Mesodermal cell (in vitro differentiated cells): ENCODE results near the gene PAK6.
A peak's percentile ranks its signal among the peaks of the same experiment; 100 is the strongest.

Experiments
- H3K27ac ChIP-seq: 2 replicates; pipeline ENCODE4 v1.7.0; 2013; ENCODE audit warnings: mild to moderate bottlenecking, low read depth, low read length, moderate library complexity; ENCODE audit not compliant: severe bottlenecking
- H3K36me3 ChIP-seq: 2 replicates; pipeline ENCODE4 v1.7.1; 2013; ENCODE audit warnings: mild to moderate bottlenecking, low read length, moderate library complexity; ENCODE audit not compliant: control insufficient read depth, insufficient read depth
- H3K4me1 ChIP-seq: one replicate; pipeline ENCODE4 v1.7.1; 2013; ENCODE audit warnings: mild to moderate bottlenecking, low read length; ENCODE audit not compliant: insufficient read depth, control insufficient read depth, poor library complexity, severe bottlenecking
- H3K4me3 ChIP-seq: 2 replicates; pipeline ENCODE4 v1.7.0; 2013; ENCODE audit warnings: low read length, control low read depth, mild to moderate bottlenecking; ENCODE audit not compliant: insufficient read depth, poor library complexity, severe bottlenecking; ENCODE audit errors: extremely low read depth
- H3K9me3 ChIP-seq: 2 replicates; pipeline ENCODE4 v1.7.1; 2013; ENCODE audit warnings: mild to moderate bottlenecking, low read length, moderate library complexity; ENCODE audit not compliant: control insufficient read depth
- WGBS, 2 experiments: methylation state at CpG; one replicate each; pipeline ENCODE4 v1.1.5; 2013; ENCODE audit warnings: missing lambda C conversion rate in 2 of 2; ENCODE audit not compliant: insufficient coverage in 2 of 2; 5-methylcytosine and 5-hydroxymethylcytosine counted together

PAK6 gene

GRCh38 chr15:40257656-40258450 lies 19.0 kb downstream of the PAK6 start:
- Histone ChIP-seq H3K4me3 (no peak overlapping the region), H3K27ac (peak overlapping the region; percentile 71), H3K4me1 (peaks cover 39% of the 10 kb centered on the region), H3K9me3 (no peaks in the 10 kb centered on the region), H3K36me3 (no peaks in the 10 kb centered on the region)
- 82 to 83% methylated on average over 9 of the region's 9 CpGs for WGBS, 2 experiments

- H3K4me3 ChIP-seq, result no peak overlapping the region
- no peaks in the 10 kb centered on the region for H3K9me3 ChIP-seq
- peaks cover 46% of the 10 kb centered on the region for H3K4me1 ChIP-seq
- whole genome bisulfite sequencing, 2 experiments, result 34 to 48% methylated on average over 7 to 8 of the region's 8 CpGs
- H3K27ac ChIP-seq, result peak overlapping the region; percentile 71
- no peaks in the 10 kb centered on the region for H3K36me3 ChIP-seq
These were observed 19.7 kb downstream of the PAK6 start for GRCh38 chr15:40258544-40258943.

- peaks cover 51% of the 10 kb centered on the region for H3K4me1 ChIP-seq
- H3K4me3 ChIP-seq, result no peak overlapping the region
- no peaks in the 10 kb centered on the region for H3K9me3 ChIP-seq
- no peaks in the 10 kb centered on the region for H3K36me3 ChIP-seq
- no peak overlapping the region for H3K27ac ChIP-seq
- WGBS, 2 experiments, result 78 to 86% methylated on average over 5 to 6 of the region's 7 CpGs
These were observed 20.2 kb downstream of the PAK6 start for GRCh38 chr15:40259021-40259420.

GRCh38 chr15:40263024-40263754 lies 24.3 kb downstream of the PAK6 start:
- Histone ChIP-seq H3K9me3 (no peaks in the 10 kb centered on the region), H3K27ac (no peak overlapping the region), H3K36me3 (no peaks in the 10 kb centered on the region), H3K4me1 (peaks cover 59% of the 10 kb centered on the region), H3K4me3 (no peak overlapping the region)
- WGBS, 2 experiments, result 93 to 97% methylated on average over 11 to 12 of the region's 12 CpGs

GRCh38 chr15:40264321-40265153 lies 25.7 kb downstream of the PAK6 start:
- no peaks in the 10 kb centered on the region for H3K36me3 ChIP-seq
- 92 to 93% methylated on average over 8 to 11 of the region's 16 CpGs for WGBS, 2 experiments
- H3K4me1 ChIP-seq, result peaks cover 50% of the 10 kb centered on the region
- no peaks in the 10 kb centered on the region for H3K9me3 ChIP-seq
- no peak overlapping the region for H3K27ac ChIP-seq
- no peak overlapping the region for H3K4me3 ChIP-seq

GRCh38 chr15:40265355-40265754 lies 26.5 kb downstream of the PAK6 start:
- Histone ChIP-seq H3K36me3 (no peaks in the 10 kb centered on the region), H3K4me1 (peaks cover 50% of the 10 kb centered on the region), H3K4me3 (no peak overlapping the region), H3K27ac (no peak overlapping the region), H3K9me3 (no peaks in the 10 kb centered on the region)
- WGBS, 2 experiments, result 71 to 76% methylated on average over 4 to 10 of the region's 10 CpGs

- Histone ChIP-seq H3K27ac (peak overlapping the region; percentile 73), H3K36me3 (no peaks in the 10 kb centered on the region), H3K9me3 (no peaks in the 10 kb centered on the region), H3K4me3 (no peak overlapping the region), H3K4me1 (peaks cover 50% of the 10 kb centered on the region)
- WGBS, 2 experiments, result 96 to 97% methylated on average over 19 to 20 of the region's 20 CpGs
These were observed 27.0 kb downstream of the PAK6 start for GRCh38 chr15:40265875-40266274.

- Histone ChIP-seq H3K4me1 (peaks cover 50% of the 10 kb centered on the region), H3K9me3 (no peaks in the 10 kb centered on the region), H3K27ac (peak overlapping the region; percentile 73), H3K36me3 (no peaks in the 10 kb centered on the region), H3K4me3 (no peak overlapping the region)
- WGBS, 2 experiments, result 15 to 46% methylated on average over 3 to 4 of the region's 7 CpGs
These were observed 28.0 kb downstream of the PAK6 start for GRCh38 chr15:40266828-40267304.

GRCh38 chr15:40267670-40268069 lies 28.8 kb downstream of the PAK6 start:
- H3K36me3 ChIP-seq, result no peaks in the 10 kb centered on the region
- H3K27ac ChIP-seq, result no peak overlapping the region

GRCh38 chr15:40269604-40270003 lies 30.7 kb downstream of the PAK6 start:
- no peak overlapping the region for H3K4me3 ChIP-seq
- H3K27ac ChIP-seq, result no peak overlapping the region
- H3K4me1 ChIP-seq, result peaks cover 29% of the 10 kb centered on the region
- no peaks in the 10 kb centered on the region for H3K36me3 ChIP-seq
- H3K9me3 ChIP-seq, result no peaks in the 10 kb centered on the region
- 76 to 81% methylated on average over 2 to 4 of the region's 4 CpGs for WGBS, 2 experiments

More at GRCh38 chr15:40267670-40268069, 28.8 kb downstream of the PAK6 start:
- 64 to 69% methylated on average over 2 to 3 of the region's 4 CpGs for WGBS, 2 experiments
- Histone ChIP-seq H3K4me1 (peaks cover 48% of the 10 kb centered on the region), H3K9me3 (no peaks in the 10 kb centered on the region), H3K4me3 (no peak overlapping the region)
